ENCODE data around the gene LCT. TPM values are rescaled to one million over a fixed set of nuclear protein-coding genes. Genes with fewer than 3 reads are reported as not detected.

Gene LCT
- total RNA-seq, 4 donors from 2014 or later: 12.6 to 73.5 (median 25.5) TPM

DNA sequence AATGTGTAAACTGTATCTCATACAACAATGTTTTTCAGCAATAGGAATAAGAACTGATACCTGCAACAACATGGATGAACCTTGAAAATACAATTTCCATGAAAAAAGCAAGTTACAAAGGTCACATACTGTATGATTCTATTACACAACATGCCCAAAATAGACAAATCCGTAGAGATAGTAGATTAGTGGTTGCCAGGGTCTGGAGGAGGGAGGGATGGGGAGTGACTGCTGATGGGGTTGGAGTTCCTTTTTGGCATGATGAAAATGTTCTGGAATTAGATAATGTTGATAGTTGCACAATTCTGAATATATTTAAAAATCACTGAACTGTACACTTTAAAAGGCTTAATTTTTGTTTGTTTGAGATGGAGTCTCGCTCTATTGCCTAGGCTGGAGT lies 61.6 kb downstream of the LCT start:
- no peak for DNase-seq
- Histone ChIP-seq H3K36me3 (peaks cover 0 to 95% (median 0%) of the 10 kb centered on the region in 3 donors), H3K4me1 (no peaks in the 10 kb centered on the region), H3K27me3 (no peaks in the 10 kb centered on the region), H3K9me3 (no peaks in the 10 kb centered on the region), H3K27ac (no peak overlapping the region), H3K4me3 (no peak overlapping the region)
- TF ChIP-seq POLR2A (IDR thresholded peaks at IDR 0.05): no peak
- TF ChIP-seq, protein P1, sequence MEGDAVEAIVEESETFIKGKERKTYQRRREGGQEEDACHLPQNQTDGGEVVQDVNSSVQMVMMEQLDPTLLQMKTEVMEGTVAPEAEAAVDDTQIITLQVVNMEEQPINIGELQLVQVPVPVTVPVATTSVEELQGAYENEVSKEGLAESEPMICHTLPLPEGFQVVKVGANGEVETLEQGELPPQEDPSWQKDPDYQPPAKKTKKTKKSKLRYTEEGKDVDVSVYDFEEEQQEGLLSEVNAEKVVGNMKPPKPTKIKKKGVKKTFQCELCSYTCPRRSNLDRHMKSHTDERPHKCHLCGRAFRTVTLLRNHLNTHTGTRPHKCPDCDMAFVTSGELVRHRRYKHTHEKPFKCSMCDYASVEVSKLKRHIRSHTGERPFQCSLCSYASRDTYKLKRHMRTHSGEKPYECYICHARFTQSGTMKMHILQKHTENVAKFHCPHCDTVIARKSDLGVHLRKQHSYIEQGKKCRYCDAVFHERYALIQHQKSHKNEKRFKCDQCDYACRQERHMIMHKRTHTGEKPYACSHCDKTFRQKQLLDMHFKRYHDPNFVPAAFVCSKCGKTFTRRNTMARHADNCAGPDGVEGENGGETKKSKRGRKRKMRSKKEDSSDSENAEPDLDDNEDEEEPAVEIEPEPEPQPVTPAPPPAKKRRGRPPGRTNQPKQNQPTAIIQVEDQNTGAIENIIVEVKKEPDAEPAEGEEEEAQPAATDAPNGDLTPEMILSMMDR (IDR thresholded peaks at IDR 0.05): no peak

DNA sequence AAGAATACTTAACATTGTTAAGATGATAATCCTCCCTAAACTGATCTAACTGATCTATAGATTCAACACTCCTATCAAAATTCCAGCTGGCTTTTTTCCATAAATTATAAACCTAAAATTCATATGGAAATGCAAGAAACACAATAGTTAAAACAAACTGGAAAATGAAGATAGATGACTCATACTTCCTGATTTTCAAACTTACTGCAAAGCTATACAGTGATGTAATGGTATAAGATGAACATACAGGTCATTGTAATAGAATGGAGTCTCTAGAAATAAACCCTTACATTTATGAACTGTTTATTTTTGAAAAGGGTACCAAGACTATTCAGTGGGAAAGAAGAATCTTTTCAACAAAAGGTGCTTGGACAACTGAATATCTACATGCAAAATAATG lies 63.1 kb downstream of the LCT start:
- DNase-seq: no peak
- Histone ChIP-seq H3K27ac (no peak overlapping the region), H3K36me3 (peaks cover 0 to 98% (median 2%) of the 10 kb centered on the region in 3 donors), H3K27me3 (no peaks in the 10 kb centered on the region), H3K4me1 (no peaks in the 10 kb centered on the region), H3K9me3 (no peaks in the 10 kb centered on the region), H3K4me3 (no peak overlapping the region)
- TF ChIP-seq, protein P1 (IDR thresholded peaks at IDR 0.05): no peak
- no peak for TF ChIP-seq POLR2A (IDR thresholded peaks at IDR 0.05)

DNA sequence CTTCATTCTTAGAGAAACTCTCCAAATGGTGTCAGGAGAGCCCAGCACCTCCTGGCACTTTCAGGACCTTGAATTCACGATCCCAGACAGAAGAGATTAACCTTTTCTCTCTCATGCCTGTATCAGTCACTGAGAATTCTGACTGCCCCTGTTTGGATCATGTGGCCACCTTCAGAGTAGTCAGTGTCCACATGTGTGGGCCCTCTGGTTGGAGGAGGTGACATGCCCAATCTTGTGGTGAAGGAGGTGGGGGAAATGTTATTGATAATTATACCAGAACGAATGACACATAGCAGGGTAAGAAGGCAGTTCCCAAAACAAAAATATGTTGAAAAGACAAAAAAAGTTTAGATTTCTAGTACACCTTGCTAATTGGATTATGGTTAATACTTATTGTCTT lies 63.7 kb downstream of the LCT start:
- TF ChIP-seq, protein P1 (IDR thresholded peaks at IDR 0.05): no peak
- no peak for TF ChIP-seq POLR2A (IDR thresholded peaks at IDR 0.05)
- no peak for DNase-seq
- H3K4me1 ChIP-seq: no peaks in the 10 kb centered on the region
- H3K9me3 ChIP-seq: no peaks in the 10 kb centered on the region
- H3K27me3 ChIP-seq: no peaks in the 10 kb centered on the region
- no peak overlapping the region for H3K27ac ChIP-seq
- peaks cover 0 to 98% (median 2%) of the 10 kb centered on the region in 3 donors for H3K36me3 ChIP-seq
- no peak overlapping the region for H3K4me3 ChIP-seq

DNA sequence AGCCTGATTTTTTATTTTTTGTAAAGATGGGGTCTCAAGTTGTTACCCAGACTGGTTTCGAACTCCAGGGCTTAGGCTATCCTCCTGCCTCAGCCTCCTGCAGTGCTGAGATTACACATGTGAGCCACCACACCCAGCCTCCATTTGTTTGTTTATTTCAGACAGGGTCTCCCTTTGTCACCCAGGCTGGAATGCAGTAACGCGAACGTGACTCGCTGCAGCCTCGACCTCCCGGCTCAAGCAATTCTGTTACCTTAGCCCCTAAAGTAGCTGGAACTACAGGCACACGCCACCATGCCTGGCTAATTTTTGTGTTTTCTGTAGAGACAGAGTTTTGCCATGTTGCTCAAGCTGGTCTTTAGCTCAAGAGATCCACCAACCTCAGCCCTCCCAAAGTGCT lies 68.1 kb downstream of the LCT start:
- H3K27me3 ChIP-seq: no peaks in the 10 kb centered on the region
- TF ChIP-seq POLR2A (IDR thresholded peaks at IDR 0.05): no peak
- TF ChIP-seq, protein P1 (IDR thresholded peaks at IDR 0.05): no peak
- H3K4me3 ChIP-seq: no peak overlapping the region
- H3K4me1 ChIP-seq: no peaks in the 10 kb centered on the region
- no peak overlapping the region for H3K27ac ChIP-seq
- H3K9me3 ChIP-seq: no peaks in the 10 kb centered on the region
- no peak for DNase-seq
- peaks cover 0 to 99% (median 2%) of the 10 kb centered on the region in 3 donors for H3K36me3 ChIP-seq

DNA sequence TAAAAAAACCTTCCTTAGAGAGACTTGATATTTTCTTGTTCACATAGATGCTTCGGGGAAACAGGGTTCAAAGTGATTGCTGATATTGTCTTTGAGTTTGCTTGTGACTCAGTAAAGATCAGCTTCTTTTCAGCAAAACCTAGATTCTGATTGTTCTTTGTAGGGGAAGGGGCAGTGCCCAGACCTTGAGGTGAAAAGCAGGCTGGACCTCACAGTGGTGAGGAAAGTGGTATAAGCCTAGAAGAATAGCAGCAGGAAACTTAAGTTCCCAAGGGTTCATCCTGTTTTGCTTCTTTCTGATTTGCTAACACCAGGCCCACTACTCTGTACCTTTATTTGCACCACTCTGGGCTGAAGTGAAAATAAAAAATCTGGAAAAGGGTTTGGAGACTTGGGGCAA lies 74.5 kb downstream of the LCT start:
- Histone ChIP-seq H3K27ac (no peak overlapping the region), H3K4me3 (no peak overlapping the region), H3K36me3 (peaks cover 0 to 99% (median 0%) of the 10 kb centered on the region in 3 donors), H3K4me1 (no peaks in the 10 kb centered on the region), H3K27me3 (no peaks in the 10 kb centered on the region), H3K9me3 (peaks cover 0 to under 1% (median 0%) of the 10 kb centered on the region in 4 donors)
- DNase-seq: no peak
- TF ChIP-seq, protein P1 (IDR thresholded peaks at IDR 0.05): no peak
- no peak for TF ChIP-seq POLR2A (IDR thresholded peaks at IDR 0.05)

DNA sequence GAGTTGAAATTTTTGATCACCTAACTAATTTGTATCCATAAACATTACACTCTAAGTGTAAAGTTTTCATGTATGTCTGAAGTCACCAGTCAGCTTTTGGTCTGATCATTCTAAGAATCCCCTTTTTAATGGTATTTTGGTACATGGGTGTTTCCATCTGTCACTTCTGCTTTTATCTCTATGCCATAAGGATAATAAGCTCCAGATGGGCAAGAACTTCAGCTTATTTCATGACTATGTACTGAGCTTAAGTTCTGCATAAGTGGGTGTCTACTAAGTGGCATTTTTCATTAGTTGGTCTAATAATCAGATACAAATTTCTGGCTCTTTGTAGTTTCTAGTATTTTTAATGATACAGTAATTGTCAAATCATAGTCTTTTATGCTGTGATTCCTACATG lies 75.0 kb downstream of the LCT start:
- no peak overlapping the region for H3K27ac ChIP-seq
- peaks cover 0 to 6% (median 0%) of the 10 kb centered on the region in 4 donors for H3K9me3 ChIP-seq
- no peaks in the 10 kb centered on the region for H3K4me1 ChIP-seq
- TF ChIP-seq, protein P1 (IDR thresholded peaks at IDR 0.05): no peak
- TF ChIP-seq POLR2A (IDR thresholded peaks at IDR 0.05): no peak
- H3K36me3 ChIP-seq: peaks cover 0 to 99% (median 0%) of the 10 kb centered on the region in 3 donors
- H3K4me3 ChIP-seq: no peak overlapping the region
- DNase-seq: no peak
- no peaks in the 10 kb centered on the region for H3K27me3 ChIP-seq
